Measurements from ENCODE around the gene HMX1.

HMX1 gene

GRCh38 chr4:8856835-8857621 is 14.6 kb downstream of the HMX1 start:
- TF ChIP-seq SPI1 (IDR thresholded peaks at IDR 0.05; ENCODE audit: borderline replicate concordance, low read depth) (peak; percentile 27; the same call in 1 of the 2 replicates), REST (IDR thresholded peaks at IDR 0.05; ENCODE audit: insufficient replicate concordance, low read depth) (no peak), GABPA (IDR thresholded peaks at IDR 0.05; ENCODE audit: low read depth) (no peak)
- Histone ChIP-seq H3K4me3 (replicated peaks; ENCODE audit: insufficient read depth, low read length) (no peak overlapping the region), H3K27ac (replicated peaks) (no peak overlapping the region), H3K27me3 (ENCODE audit: insufficient read depth, poor library complexity, severe bottlenecking) (peaks cover 70% of the 10 kb centered on the region)
- no peak for DNase-seq (ENCODE audit: low read depth in 1 of 2, low spot score in 1 of 2)

GRCh38 chr4:8855818-8856245 is 15.8 kb downstream of the HMX1 start:
- H3K27ac ChIP-seq (replicated peaks): no peak overlapping the region
- no peak overlapping the region for H3K4me3 ChIP-seq (replicated peaks; ENCODE audit: insufficient read depth, low read length)
- no peak for DNase-seq (ENCODE audit: low read depth in 1 of 2, low spot score in 1 of 2)
- TF ChIP-seq POLR2AphosphoS5 (IDR thresholded peaks at IDR 0.05; ENCODE audit: low read depth) (no peak), CTCF (IDR thresholded peaks at IDR 0.05; ENCODE audit: insufficient read depth, low read length) (no peak), SPI1 (IDR thresholded peaks at IDR 0.05; ENCODE audit: borderline replicate concordance, low read depth) (no peak), REST (IDR thresholded peaks at IDR 0.05; ENCODE audit: insufficient replicate concordance, low read depth) (no peak), GABPA (IDR thresholded peaks at IDR 0.05; ENCODE audit: low read depth) (no peak)
- H3K27me3 ChIP-seq (ENCODE audit: insufficient read depth, poor library complexity, severe bottlenecking): peaks cover 59% of the 10 kb centered on the region

- H3K27ac ChIP-seq (replicated peaks): no peak overlapping the region
- no peak overlapping the region for H3K4me3 ChIP-seq (replicated peaks; ENCODE audit: insufficient read depth, low read length)
- peaks cover 51% of the 10 kb centered on the region for H3K27me3 ChIP-seq (ENCODE audit: insufficient read depth, poor library complexity, severe bottlenecking)
- TF ChIP-seq POLR2AphosphoS5 (IDR thresholded peaks at IDR 0.05; ENCODE audit: low read depth) (no peak), REST (IDR thresholded peaks at IDR 0.05; ENCODE audit: insufficient replicate concordance, low read depth) (no peak), GABPA (IDR thresholded peaks at IDR 0.05; ENCODE audit: low read depth) (no peak)
- no peak for DNase-seq (ENCODE audit: low read depth in 1 of 2, low spot score in 1 of 2)
Observed at GRCh38 chr4:8854931-8855330, 16.7 kb downstream of the HMX1 start.

GRCh38 chr4:8854016-8854415 is 17.6 kb downstream of the HMX1 start:
- TF ChIP-seq REST (IDR thresholded peaks at IDR 0.05; ENCODE audit: insufficient replicate concordance, low read depth) (no peak), CTCF (IDR thresholded peaks at IDR 0.05; ENCODE audit: insufficient read depth, low read length) (no peak), GABPA (IDR thresholded peaks at IDR 0.05; ENCODE audit: low read depth) (no peak), POLR2AphosphoS5 (IDR thresholded peaks at IDR 0.05; ENCODE audit: low read depth) (no peak), SPI1 (IDR thresholded peaks at IDR 0.05; ENCODE audit: borderline replicate concordance, low read depth) (no peak)
- H3K27me3 ChIP-seq (ENCODE audit: insufficient read depth, poor library complexity, severe bottlenecking): peaks cover 42% of the 10 kb centered on the region
- no peak overlapping the region for H3K27ac ChIP-seq (replicated peaks)
- H3K4me3 ChIP-seq (replicated peaks; ENCODE audit: insufficient read depth, low read length): no peak overlapping the region
- no peak for DNase-seq (ENCODE audit: low read depth in 1 of 2, low spot score in 1 of 2)
